ENCODE results near the gene PRLH. TPM values are rescaled to one million over a fixed set of nuclear protein-coding genes. Genes with fewer than 3 reads are reported as not detected.
"Not testable (repeated sequence)": the region's sequence is repeated elsewhere in the genome, so short reads cannot be mapped to it uniquely, and the experiment has no call there.

The PRLH gene
- polyA plus RNA-seq, 4 donors, result not detected

- DNase-seq (ENCODE audit: low read depth in 4 of 4, low spot score in 3 of 4), result no peak
Observed at GRCh38 chr2:237597196-237598145, 31.1 kb downstream of the PRLH start.

GRCh38 chr2:237598468-237599208 is 32.3 kb downstream of the PRLH start:
- no peak for DNase-seq (ENCODE audit: low read depth in 4 of 4, low spot score in 3 of 4)

GRCh38 chr2:237599465-237600110 is 33.2 kb downstream of the PRLH start:
- no peak for DNase-seq (ENCODE audit: low read depth in 4 of 4, low spot score in 3 of 4)

GRCh38 chr2:237600205-237600846 is 34.0 kb downstream of the PRLH start:
- peak in 1 of 4 donors; percentile 31 for DNase-seq (ENCODE audit: low read depth in 4 of 4, low spot score in 3 of 4)

GRCh38 chr2:237601453-237602116 is 35.2 kb downstream of the PRLH start:
- DNase-seq (ENCODE audit: low read depth in 4 of 4, low spot score in 3 of 4), result no peak

GRCh38 chr2:237602409-237602808 is 36.0 kb downstream of the PRLH start:
- DNase-seq (ENCODE audit: low read depth in 4 of 4, low spot score in 3 of 4), result no peak

GRCh38 chr2:237603049-237603717 is 36.8 kb downstream of the PRLH start:
- DNase-seq (ENCODE audit: low read depth in 4 of 4, low spot score in 3 of 4), result no peak

GRCh38 chr2:237603718-237604362 is 37.5 kb downstream of the PRLH start:
- DNase-seq (ENCODE audit: low read depth in 4 of 4, low spot score in 3 of 4), result no peak

- DNase-seq (ENCODE audit: low read depth in 4 of 4, low spot score in 3 of 4), result no peak
Observed at GRCh38 chr2:237604391-237604790, 38.0 kb downstream of the PRLH start.

- no peak for DNase-seq (ENCODE audit: low read depth in 4 of 4, low spot score in 3 of 4)
Observed at GRCh38 chr2:237604960-237605359, 38.6 kb downstream of the PRLH start.

- DNase-seq (ENCODE audit: low read depth in 4 of 4, low spot score in 3 of 4), result not testable (repeated sequence)
Observed at GRCh38 chr2:237606522-237606921, 40.1 kb downstream of the PRLH start.

- no peak for DNase-seq (ENCODE audit: low read depth in 4 of 4, low spot score in 3 of 4)
Observed at GRCh38 chr2:237612527-237613357, 46.4 kb downstream of the PRLH start.

- no peak for DNase-seq (ENCODE audit: low read depth in 4 of 4, low spot score in 3 of 4)
Observed at GRCh38 chr2:237613679-237614078, 47.3 kb downstream of the PRLH start.

GRCh38 chr2:237614151-237614720 is 47.9 kb downstream of the PRLH start:
- no peak for DNase-seq (ENCODE audit: low read depth in 4 of 4, low spot score in 3 of 4)

GRCh38 chr2:237615631-237616249 is 49.4 kb downstream of the PRLH start:
- no peak for DNase-seq (ENCODE audit: low read depth in 4 of 4, low spot score in 3 of 4)

GRCh38 chr2:237616373-237616733 is 50.0 kb downstream of the PRLH start:
- no peak for DNase-seq (ENCODE audit: low read depth in 4 of 4, low spot score in 3 of 4)
